Measurements from ENCODE around the gene LAMP2. TPM values are rescaled to one million over a fixed set of nuclear protein-coding genes. Genes with fewer than 3 reads are reported as not detected.

Gene LAMP2
- total and polyA plus RNA-seq, 9 of the 15 experiments (the other 6 are each of a cell fraction or from before 2014, with no cell fraction given), result 22.3 to 77.7 (median 48.6) TPM

GRCh38 chrX:120452131-120452530 is 17.0 kb downstream of the LAMP2 start:
- WGBS (ENCODE audit: insufficient coverage, low coverage, missing lambda C conversion rate), result 26% methylated on average over 3 of the region's 3 CpGs
- peak; percentile 56 for FAIRE-seq
- ChIA-PET CTCF (ENCODE audit: low intra/inter-chr PET ratio) (no interaction called here), POLR2A (interaction anchor here (0.6 to 2.0 kb wide), 6 partner anchors 10 to 87 kb away, joined by 3 to 6 read pairs (median 4); no protein-coding TSS in a partner anchor)
- Histone ChIP-seq H3K9me3 (replicated peaks; ENCODE audit: control insufficient read depth, insufficient read depth, low read depth, low read length) (no peaks in the 10 kb centered on the region), H3K4me1 (replicated peaks in 1 of 2; ENCODE audit: control insufficient read depth in 2 of 2, insufficient read depth in 2 of 2, low read length in 2 of 2) (peaks cover 3 to 19% of the 10 kb centered on the region in 2 experiments; a peak in 4 of 5 replicates), H3K9ac (ENCODE audit: insufficient read depth in 1 of 2, low read depth in 2 of 2, low read length in 2 of 2) (no peak overlapping the region), H3K27ac (ENCODE audit: extremely low read depth, low read depth, low read length) (peak overlapping the region; percentile 55; the same call in 1 of the 3 replicates), H2AFZ (ENCODE audit: low read depth, low read length) (no peak overlapping the region), H3K4me3 (no peak overlapping the region), H3K36me3 (ENCODE audit: control insufficient read depth, insufficient read depth, low read length) (peaks cover 50% of the 10 kb centered on the region; the same call in 2 of the 3 replicates), H4K20me1 (replicated peaks; ENCODE audit: control insufficient read depth, insufficient read depth, low read length) (no peaks in the 10 kb centered on the region), H3K79me2 (ENCODE audit: control insufficient read depth, insufficient read depth, low read length) (peaks cover 3% of the 10 kb centered on the region), H3K9me1 (ENCODE audit: control insufficient read depth, insufficient read depth, low read length) (no peaks in the 10 kb centered on the region), H3K4me2 (ENCODE audit: insufficient read depth, low read length) (no peak overlapping the region), H3K27me3 (ENCODE audit: control insufficient read depth in 2 of 2, insufficient read depth in 2 of 2, low read length in 2 of 2) (no peaks in the 10 kb centered on the region)
- BruUV-seq (replicated peaks), result no TSS peak
- intact Hi-C loops (cut with micrococcal nuclease), result loop anchor here (5.0 kb wide), 1 partner anchor 85 kb away; no protein-coding TSS in a partner anchor
- peak in 2 of 4 experiments; percentile 34 to 57 for DNase-seq (ENCODE audit: extremely low read depth in 1 of 4, low spot score in 3 of 4)
- peak; percentile 91 for ATAC-seq
- in situ Hi-C loops (cut with MboI), result no loop called here
- TF ChIP-seq SMC3 (conservative IDR thresholded peaks at IDR 0.05; ENCODE audit: insufficient read depth, low read depth, low read length) (0 out of 2 replicates have a peak, but pooled peaks have one; percentile 7), ZNF589 (CRISPR knock-in tag; IDR thresholded peaks at IDR 0.05; ENCODE audit: low read depth) (no peak), ZNF12 (CRISPR knock-in tag; IDR thresholded peaks at IDR 0.05) (no peak), CREB1 (IDR thresholded peaks at IDR 0.05) (no peak), CREB1 (CRISPR knock-in tag; IDR thresholded peaks at IDR 0.05) (no peak), RAD21 (CRISPR knock-in tag; conservative IDR thresholded peaks at IDR 0.05 in 1 of 2, IDR thresholded peaks at IDR 0.05 in 1 of 2) (peak; percentile 45 to 49), CTCF (IDR thresholded peaks at IDR 0.05 in 2 of 3, conservative IDR thresholded peaks at IDR 0.05 in 1 of 3; ENCODE audit: insufficient read depth in 2 of 3, low read depth in 1 of 3, low read length in 3 of 3) (peak; percentile 54 to 61 (median 57))
- TF ChIP-seq, protein P1, sequence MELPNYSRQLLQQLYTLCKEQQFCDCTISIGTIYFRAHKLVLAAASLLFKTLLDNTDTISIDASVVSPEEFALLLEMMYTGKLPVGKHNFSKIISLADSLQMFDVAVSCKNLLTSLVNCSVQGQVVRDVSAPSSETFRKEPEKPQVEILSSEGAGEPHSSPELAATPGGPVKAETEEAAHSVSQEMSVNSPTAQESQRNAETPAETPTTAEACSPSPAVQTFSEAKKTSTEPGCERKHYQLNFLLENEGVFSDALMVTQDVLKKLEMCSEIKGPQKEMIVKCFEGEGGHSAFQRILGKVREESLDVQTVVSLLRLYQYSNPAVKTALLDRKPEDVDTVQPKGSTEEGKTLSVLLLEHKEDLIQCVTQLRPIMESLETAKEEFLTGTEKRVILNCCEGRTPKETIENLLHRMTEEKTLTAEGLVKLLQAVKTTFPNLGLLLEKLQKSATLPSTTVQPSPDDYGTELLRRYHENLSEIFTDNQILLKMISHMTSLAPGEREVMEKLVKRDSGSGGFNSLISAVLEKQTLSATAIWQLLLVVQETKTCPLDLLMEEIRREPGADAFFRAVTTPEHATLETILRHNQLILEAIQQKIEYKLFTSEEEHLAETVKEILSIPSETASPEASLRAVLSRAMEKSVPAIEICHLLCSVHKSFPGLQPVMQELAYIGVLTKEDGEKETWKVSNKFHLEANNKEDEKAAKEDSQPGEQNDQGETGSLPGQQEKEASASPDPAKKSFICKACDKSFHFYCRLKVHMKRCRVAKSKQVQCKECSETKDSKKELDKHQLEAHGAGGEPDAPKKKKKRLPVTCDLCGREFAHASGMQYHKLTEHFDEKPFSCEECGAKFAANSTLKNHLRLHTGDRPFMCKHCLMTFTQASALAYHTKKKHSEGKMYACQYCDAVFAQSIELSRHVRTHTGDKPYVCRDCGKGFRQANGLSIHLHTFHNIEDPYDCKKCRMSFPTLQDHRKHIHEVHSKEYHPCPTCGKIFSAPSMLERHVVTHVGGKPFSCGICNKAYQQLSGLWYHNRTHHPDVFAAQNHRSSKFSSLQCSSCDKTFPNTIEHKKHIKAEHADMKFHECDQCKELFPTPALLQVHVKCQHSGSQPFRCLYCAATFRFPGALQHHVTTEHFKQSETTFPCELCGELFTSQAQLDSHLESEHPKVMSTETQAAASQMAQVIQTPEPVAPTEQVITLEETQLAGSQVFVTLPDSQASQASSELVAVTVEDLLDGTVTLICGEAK (IDR thresholded peaks at IDR 0.05), result peak; percentile 80
- TF ChIP-seq, protein P1 (CRISPR knock-in tag; IDR thresholded peaks at IDR 0.05), result no peak
- TF ChIP-seq, protein P2, sequence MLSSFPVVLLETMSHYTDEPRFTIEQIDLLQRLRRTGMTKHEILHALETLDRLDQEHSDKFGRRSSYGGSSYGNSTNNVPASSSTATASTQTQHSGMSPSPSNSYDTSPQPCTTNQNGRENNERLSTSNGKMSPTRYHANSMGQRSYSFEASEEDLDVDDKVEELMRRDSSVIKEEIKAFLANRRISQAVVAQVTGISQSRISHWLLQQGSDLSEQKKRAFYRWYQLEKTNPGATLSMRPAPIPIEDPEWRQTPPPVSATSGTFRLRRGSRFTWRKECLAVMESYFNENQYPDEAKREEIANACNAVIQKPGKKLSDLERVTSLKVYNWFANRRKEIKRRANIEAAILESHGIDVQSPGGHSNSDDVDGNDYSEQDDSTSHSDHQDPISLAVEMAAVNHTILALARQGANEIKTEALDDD (IDR thresholded peaks at IDR 0.05), result peak; percentile 36; the same call in 1 of the 2 replicates

Data from K562 (cell line).